D721Med (cell line): Measurements from ENCODE around the gene AATK.
"Not testable (repeated sequence)": the region's sequence is repeated elsewhere in the genome, so short reads cannot be mapped to it uniquely, and the experiment has no call there.

Source experiments
- DNase-seq: peaks from one replicate; pipeline ENCODE4 v3.0.0; 2011; ENCODE audit warnings: low spot score; ENCODE audit not compliant: insufficient read length
- FAIRE-seq: peaks from 2 replicates; lab custom pipeline; 2011; peaks lifted over from hg19 to GRCh38; lab: Jason Lieb, UNC
- TF ChIP-seq, protein P1 (sequence below): IDR thresholded peaks from 2 replicates; pipeline ENCODE4 v1.5.1; 2012; ENCODE audit warnings: mild to moderate bottlenecking, control low read depth; ENCODE audit not compliant: insufficient read depth; ENCODE audit errors: missing control alignments

AATK gene

DNA sequence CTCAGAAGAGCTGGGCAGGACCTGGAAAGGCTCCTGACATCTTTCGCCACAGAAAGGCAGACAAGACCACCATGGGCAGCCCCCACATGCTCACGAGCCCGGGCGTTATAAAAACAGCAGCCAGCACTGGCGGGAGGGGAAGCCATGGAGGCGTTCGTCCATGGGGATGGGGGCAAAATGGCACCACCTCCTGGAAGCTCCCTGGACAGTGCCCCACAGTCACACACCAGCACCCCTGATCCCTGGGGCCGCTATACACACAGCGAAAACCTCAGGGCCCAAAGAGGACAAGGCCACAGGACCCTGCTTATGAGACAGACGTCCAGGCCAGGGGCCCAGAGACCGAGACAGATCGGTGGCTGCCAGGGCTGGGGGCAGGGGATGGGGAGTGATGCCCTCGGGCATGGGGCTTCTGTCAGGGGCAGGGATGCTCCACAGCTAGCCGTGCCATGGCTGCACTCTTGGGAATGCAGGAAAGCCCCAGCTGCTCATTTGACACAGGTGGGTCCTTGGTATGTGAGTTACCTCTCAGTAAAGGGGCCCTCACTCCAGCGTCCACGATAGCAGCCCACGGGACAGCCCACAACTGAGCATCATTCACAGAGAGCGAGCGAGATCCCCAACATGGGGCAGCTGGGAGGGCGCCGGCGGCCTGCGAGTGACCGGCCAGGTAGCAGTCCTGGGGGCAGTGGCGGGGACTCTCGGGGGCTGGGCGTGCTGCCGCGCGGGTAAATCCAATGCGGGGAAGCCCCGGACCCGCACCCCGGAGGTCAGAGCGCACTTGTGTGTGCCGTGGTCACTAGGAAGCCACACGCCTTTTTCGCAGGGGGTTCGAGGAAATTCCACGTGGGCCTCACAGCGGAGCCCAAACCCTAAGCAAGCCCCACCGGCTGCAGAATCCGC, 7.1 kb downstream of the AATK start:
- FAIRE-seq (no peak), DNase-seq (no peak)
- TF ChIP-seq, protein P1, sequence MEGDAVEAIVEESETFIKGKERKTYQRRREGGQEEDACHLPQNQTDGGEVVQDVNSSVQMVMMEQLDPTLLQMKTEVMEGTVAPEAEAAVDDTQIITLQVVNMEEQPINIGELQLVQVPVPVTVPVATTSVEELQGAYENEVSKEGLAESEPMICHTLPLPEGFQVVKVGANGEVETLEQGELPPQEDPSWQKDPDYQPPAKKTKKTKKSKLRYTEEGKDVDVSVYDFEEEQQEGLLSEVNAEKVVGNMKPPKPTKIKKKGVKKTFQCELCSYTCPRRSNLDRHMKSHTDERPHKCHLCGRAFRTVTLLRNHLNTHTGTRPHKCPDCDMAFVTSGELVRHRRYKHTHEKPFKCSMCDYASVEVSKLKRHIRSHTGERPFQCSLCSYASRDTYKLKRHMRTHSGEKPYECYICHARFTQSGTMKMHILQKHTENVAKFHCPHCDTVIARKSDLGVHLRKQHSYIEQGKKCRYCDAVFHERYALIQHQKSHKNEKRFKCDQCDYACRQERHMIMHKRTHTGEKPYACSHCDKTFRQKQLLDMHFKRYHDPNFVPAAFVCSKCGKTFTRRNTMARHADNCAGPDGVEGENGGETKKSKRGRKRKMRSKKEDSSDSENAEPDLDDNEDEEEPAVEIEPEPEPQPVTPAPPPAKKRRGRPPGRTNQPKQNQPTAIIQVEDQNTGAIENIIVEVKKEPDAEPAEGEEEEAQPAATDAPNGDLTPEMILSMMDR: no peak

DNA sequence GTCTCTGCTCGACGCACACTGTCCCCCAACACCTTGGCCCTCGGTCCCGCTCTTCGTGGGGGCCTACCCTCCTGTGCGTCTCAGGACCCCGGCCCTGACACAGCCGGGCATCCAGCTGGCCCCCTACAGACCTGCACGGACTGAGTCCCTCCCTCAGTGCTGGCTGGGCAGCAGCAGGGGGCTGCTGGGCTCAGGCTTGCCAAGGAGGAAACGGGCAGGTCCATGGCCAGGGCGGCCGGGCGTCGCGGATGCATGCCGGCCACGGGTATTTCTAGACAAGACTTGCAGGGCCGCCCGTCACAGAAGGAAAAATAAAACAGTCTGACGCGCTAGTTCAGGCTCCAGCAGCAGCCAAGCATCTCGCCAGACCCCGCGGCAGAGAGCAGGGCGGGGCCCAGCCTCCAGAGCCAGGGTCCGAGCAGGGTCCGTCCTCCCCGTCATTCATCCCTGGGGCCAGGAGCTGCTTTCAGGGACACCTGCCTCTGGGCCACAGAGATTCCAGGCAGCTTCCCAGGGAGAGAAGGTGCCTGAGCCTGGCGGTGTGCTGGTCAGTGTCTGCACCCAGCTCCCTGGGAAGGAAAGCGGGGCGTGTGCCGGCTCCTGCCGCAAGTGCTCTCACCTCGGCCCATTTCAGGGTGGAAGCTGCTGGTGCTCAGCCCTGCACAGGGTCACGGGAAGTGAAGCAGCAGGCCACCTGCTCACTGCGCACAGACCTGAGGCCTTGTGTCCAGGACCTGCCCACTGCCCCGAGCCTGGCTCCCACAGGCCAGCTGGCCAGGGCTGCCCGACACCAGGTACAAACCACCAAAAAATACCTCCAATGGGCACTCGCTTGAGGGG, 8.0 kb downstream of the AATK start:
- FAIRE-seq (no peak), DNase-seq (no peak)
- TF ChIP-seq, protein P1: no peak

DNA sequence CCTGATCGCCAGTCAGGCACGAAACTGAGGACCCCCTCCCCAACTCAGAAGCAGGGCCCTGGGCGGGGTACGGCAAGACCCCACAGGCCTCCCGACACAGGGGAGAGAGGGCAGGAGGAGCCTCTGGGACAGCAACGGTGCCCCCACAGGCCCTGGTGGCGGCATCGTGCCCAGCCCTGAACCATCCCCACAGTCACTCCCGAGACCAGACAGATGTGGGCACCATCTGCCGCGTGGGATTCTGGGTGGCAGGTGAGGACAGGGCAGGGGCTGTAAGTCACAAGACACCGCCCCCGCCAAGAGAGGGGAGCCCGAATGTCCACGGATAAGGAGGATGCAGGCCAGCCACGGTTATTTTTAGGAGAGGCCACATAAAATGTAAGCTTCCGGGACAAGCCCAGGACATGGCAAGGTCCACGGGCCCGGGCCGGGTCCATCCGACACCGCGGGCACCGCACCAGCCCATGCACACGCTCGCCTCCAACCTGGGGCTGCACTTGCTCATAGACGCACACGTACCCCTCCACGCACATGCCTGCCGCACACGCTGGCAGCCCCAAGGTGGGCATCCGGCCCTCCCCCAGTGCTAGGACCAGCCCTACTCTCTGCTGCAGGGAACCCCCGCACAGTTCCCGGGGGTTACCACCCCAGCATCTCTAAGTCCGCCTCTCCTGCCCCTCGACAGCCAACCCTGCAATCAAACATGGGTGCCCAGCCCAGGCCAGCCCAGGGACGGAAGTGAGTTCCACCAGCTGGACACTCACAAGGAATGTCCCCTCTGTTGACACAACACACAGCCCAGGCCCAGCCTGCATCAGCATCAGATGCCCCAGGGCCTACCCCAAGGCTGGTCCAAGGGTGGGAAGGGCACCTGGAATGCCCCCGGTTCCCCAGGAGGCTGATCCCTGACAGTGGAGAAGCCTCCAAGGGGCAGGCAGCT, 8.9 kb downstream of the AATK start:
- DNase-seq (no peak), FAIRE-seq (no peak)

DNA sequence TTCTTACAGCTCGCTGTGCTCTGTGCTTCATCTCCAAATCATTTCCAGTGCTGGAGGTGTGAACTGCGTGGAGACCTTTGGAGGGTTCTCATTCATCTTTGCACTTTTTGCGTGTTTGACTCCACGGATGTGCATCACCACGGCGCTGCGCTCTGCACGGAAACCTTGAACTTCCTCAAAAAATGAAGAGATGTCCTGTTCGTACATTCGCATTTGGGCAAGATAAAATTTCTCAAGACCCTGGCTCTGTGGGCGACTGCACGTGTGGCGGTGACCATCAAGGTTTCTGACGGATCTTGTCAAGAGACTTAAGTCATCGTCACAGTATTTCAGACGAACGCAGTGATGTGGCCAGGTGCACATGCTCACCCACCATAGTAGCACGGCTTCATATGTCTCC, 11.1 kb downstream of the AATK start:
- TF ChIP-seq, protein P1: no peak
- no peak for DNase-seq
- FAIRE-seq: no peak

More for the DNA sequence above, 8.9 kb downstream of the AATK start:
- TF ChIP-seq, protein P1: no peak

DNA sequence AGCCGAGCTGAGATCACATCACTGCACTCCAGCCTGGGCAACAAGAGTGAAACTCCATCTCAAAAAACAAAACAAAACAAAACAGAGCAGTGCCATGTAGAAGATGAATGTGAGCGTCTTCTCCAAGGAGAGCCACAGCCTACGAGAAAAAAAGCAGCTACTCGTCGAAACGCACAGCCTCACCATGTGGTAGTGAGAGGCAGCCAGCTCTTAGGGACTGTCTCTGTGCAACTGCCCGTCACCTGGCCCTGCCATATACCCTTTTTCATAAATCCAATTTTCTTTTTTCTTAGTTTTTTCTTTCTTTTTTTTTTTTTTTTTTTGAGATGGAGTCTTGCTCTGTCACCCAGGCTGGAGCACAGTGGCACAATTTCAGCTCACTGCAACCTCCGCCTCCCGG, 12.0 kb downstream of the AATK start:
- DNase-seq, FAIRE-seq: not testable (repeated sequence)

DNA sequence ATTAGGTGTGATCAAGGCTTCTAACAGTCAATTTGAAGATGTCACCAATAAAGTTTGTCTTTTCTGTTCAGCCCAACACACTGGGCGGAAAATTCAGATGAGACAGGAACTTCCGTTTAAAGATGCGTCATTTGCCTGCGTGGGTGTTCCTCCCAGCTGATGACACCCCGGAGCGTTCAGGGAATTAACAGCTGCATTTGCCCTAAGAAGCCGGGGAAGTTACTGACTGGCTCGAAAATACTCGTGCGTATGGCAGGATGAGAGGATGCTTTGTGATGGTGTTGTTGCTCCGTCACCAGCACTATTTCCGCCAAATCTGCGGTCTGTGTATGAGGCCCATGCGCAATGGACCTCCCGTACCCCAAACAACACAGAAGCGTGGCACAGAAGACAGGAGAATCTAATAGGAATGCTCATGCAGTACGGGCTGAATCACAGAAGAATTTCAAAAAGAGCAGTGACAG, 12.6 kb downstream of the AATK start:
- TF ChIP-seq, protein P1: no peak
- FAIRE-seq (no peak), DNase-seq (no peak)
